HepG2 (cell line): ENCODE data around the gene ABCC8. TPM values are rescaled to one million over a fixed set of nuclear protein-coding genes. Genes with fewer than 3 reads are reported as not detected.

Experiments
- ATAC-seq: fragments of 200-7000 bp; cut with Tn5 transposase; 3 replicates; pipeline ENCODE4 v1.9.1; 2020; ENCODE audit warnings: mild to moderate bottlenecking, moderate library complexity
- BruUV-seq: library from RNA; stranded (reverse); fragments of 400-500 nt; replicated peaks from 2 replicates; lab custom pipeline; 2021; lab: Mats Ljungman, UMichigan
- CTCF ChIA-PET: fragments of 300-600 bp; formaldehyde crosslinking; extraction: SDS; loops from one replicate; lab custom pipeline; 2021; ENCODE audit warnings: low total read pairs, inconsistent platforms, low intra/inter-chr PET ratio; lab: Yijun Ruan, JAX
- POLR2A ChIA-PET: fragments of 350-600 bp; sonication (Branson Sonifier 250); formaldehyde crosslinking; loops from one replicate; lab custom pipeline; 2020; ENCODE audit warnings: antibody characterized with exemption, inconsistent platforms; lab: Yijun Ruan, JAX
- DNase-seq: peaks from one replicate; pipeline ENCODE4 v3.0.0-alpha.2; 2015; ENCODE audit warnings: low spot score
- FAIRE-seq: peaks from 3 replicates; lab custom pipeline; 2011; peaks lifted over from hg19 to GRCh38; lab: Jason Lieb, UNC
- H2AFZ ChIP-seq: one replicate; pipeline ENCODE4 v1.6.1; 2011; ENCODE audit warnings: low read length, inconsistent platforms
- H3K27ac ChIP-seq: fragments of 300-600 bp; 3 replicates; pipeline ENCODE4 v1.8.0; 2011; ENCODE audit warnings: mixed run types, mild to moderate bottlenecking, mixed read lengths, low read length, inconsistent platforms; ENCODE audit not compliant: insufficient read depth; ENCODE audit errors: extremely low read length
- H3K27me3 ChIP-seq, 2 experiments: fragments of 200-600 bp in 1 of 2; 2 replicates in 1 of 2; 3 replicates in 1 of 2; pipeline versions ENCODE4 v1.6.0 to v1.8.0; 2011; ENCODE audit warnings: low read length in 2 of 2, mild to moderate bottlenecking in 2 of 2, moderate library complexity in 2 of 2, inconsistent platforms in 1 of 2; ENCODE audit not compliant: insufficient read depth in 2 of 2, control insufficient read depth in 1 of 2
- H3K36me3 ChIP-seq, 2 experiments: fragments of 200-600 bp in 1 of 2; replicated peaks in 1 of 2; 2 replicates in 1 of 2; 3 replicates in 1 of 2; pipeline versions ENCODE4 v1.5.1 to v1.8.0; 2011; ENCODE audit warnings: low read length in 2 of 2, inconsistent platforms in 1 of 2; ENCODE audit not compliant: insufficient read depth in 2 of 2, control insufficient read depth in 1 of 2
- H3K4me1 ChIP-seq: 2 replicates; pipeline ENCODE4 v1.5.1; 2012; ENCODE audit warnings: low read length, inconsistent platforms; ENCODE audit not compliant: insufficient read depth
- H3K4me2 ChIP-seq: 2 replicates; pipeline ENCODE4 v1.6.0; 2011; ENCODE audit warnings: low read depth, low read length, inconsistent platforms
- H3K4me3 ChIP-seq, 3 experiments: fragments of 200-600 bp in 1 of 3; sonication (generic), shearing (Covaris generic) in 1 of 3; replicated peaks in 1 of 3; 2 replicates each; pipeline ENCODE4 v1.5.1; 2011 to 2016; ENCODE audit warnings: low read length in 3 of 3, inconsistent platforms in 2 of 3, low read depth in 2 of 3, mild to moderate bottlenecking in 2 of 3, control low read depth in 1 of 3, mixed read lengths in 1 of 3; ENCODE audit not compliant: insufficient read depth in 1 of 3
- H3K79me2 ChIP-seq: one replicate; pipeline ENCODE4 v1.6.1; 2011; ENCODE audit warnings: low read length, inconsistent platforms; ENCODE audit not compliant: insufficient read depth
- H3K9ac ChIP-seq: 2 replicates; pipeline ENCODE4 v1.6.0; 2011; ENCODE audit warnings: mild to moderate bottlenecking, low read depth, low read length, inconsistent platforms; ENCODE audit not compliant: insufficient read depth
- H3K9me3 ChIP-seq: 2 replicates; pipeline ENCODE4 v1.5.1; 2012; ENCODE audit warnings: mild to moderate bottlenecking, low read length
- H4K20me1 ChIP-seq: 2 replicates; pipeline ENCODE4 v1.6.0; 2011; ENCODE audit warnings: inconsistent platforms, mild to moderate bottlenecking, low read length, moderate library complexity; ENCODE audit not compliant: insufficient read depth
- AGO1 ChIP-seq: fragments of 200-400 bp; formaldehyde crosslinking; IDR thresholded peaks from 2 replicates; pipeline ENCODE4 v1.6.1; 2017; ENCODE audit warnings: mild to moderate bottlenecking, low read depth, low read length, moderate library complexity; ENCODE audit not compliant: poor library complexity, severe bottlenecking
- ATF7 ChIP-seq, 2 experiments: fragments of 450-650 bp in 1 of 2; sonication (generic) in 1 of 2; formaldehyde crosslinking in 1 of 2; IDR thresholded peaks; 2 replicates each; pipeline versions ENCODE4 v1.4.0 to v1.6.1; 2016 to 2020; ENCODE audit warnings: antibody characterized with exemption in 1 of 2, mild to moderate bottlenecking in 1 of 2, missing genetic modification reagents in 1 of 2
- BCL3 ChIP-seq: sonication (generic); formaldehyde crosslinking; IDR thresholded peaks from 2 replicates; pipeline ENCODE4 v1.5.1; 2020; ENCODE audit warnings: mild to moderate bottlenecking, missing genetic modification reagents, moderate library complexity
- BRD4 ChIP-seq: sonication (generic); formaldehyde crosslinking; IDR thresholded peaks from 2 replicates; pipeline ENCODE4 v1.4.0; 2020; ENCODE audit warnings: missing genetic modification reagents
- HOXA9 ChIP-seq: sonication (generic); formaldehyde crosslinking; IDR thresholded peaks from 2 replicates; pipeline ENCODE4 v1.8.1; 2022; ENCODE audit warnings: missing genetic modification reagents, mild to moderate bottlenecking, moderate library complexity, borderline replicate concordance
- IRF1 ChIP-seq: sonication (generic); formaldehyde crosslinking; IDR thresholded peaks from 2 replicates; pipeline ENCODE4 v1.4.0; 2020; ENCODE audit warnings: low read depth, mild to moderate bottlenecking, missing genetic modification reagents
- MATR3 ChIP-seq: sonication (generic); formaldehyde crosslinking; IDR thresholded peaks from 2 replicates; pipeline ENCODE4 v1.4.0; 2020; ENCODE audit warnings: missing genetic modification reagents
- NKX3-1 ChIP-seq: sonication (generic); formaldehyde crosslinking; IDR thresholded peaks from 2 replicates; pipeline ENCODE4 v1.5.0; 2020; ENCODE audit warnings: missing genetic modification reagents
- PRDM4 ChIP-seq: sonication (generic); formaldehyde crosslinking; IDR thresholded peaks from 2 replicates; pipeline ENCODE4 v1.9.0; 2021; ENCODE audit warnings: missing genetic modification reagents, borderline replicate concordance
- THAP11 ChIP-seq: IDR thresholded peaks from 2 replicates; pipeline ENCODE4 v1.6.1; 2016; ENCODE audit warnings: missing biosample characterization, missing genetic modification reagents
- ZBTB38 ChIP-seq: sonication (generic); formaldehyde crosslinking; IDR thresholded peaks from 2 replicates; pipeline ENCODE4 v1.5.1; 2020; ENCODE audit warnings: mild to moderate bottlenecking, missing genetic modification reagents
- ZBTB8A ChIP-seq: sonication (generic); formaldehyde crosslinking; IDR thresholded peaks from 2 replicates; pipeline ENCODE4 v1.4.0; 2020; ENCODE audit warnings: mild to moderate bottlenecking, low read depth, missing genetic modification reagents, borderline replicate concordance
- ZNF124 ChIP-seq: sonication (generic); formaldehyde crosslinking; IDR thresholded peaks from 2 replicates; pipeline ENCODE4 v1.4.0; 2020; ENCODE audit warnings: missing genetic modification reagents
- ZNF256 ChIP-seq: sonication (generic); formaldehyde crosslinking; conservative IDR thresholded peaks from 2 replicates; pipeline ENCODE4 v1.4.0; 2020; ENCODE audit warnings: missing genetic modification reagents
- ZNF768 ChIP-seq: sonication (generic); formaldehyde crosslinking; IDR thresholded peaks from 2 replicates; pipeline ENCODE4 v1.4.0; 2020; ENCODE audit warnings: missing genetic modification reagents
- ZNF83 ChIP-seq: sonication (generic); formaldehyde crosslinking; IDR thresholded peaks from 2 replicates; pipeline ENCODE4 v1.4.0; 2020; ENCODE audit warnings: missing genetic modification reagents, mild to moderate bottlenecking, borderline replicate concordance
- WGBS: methylation state at CpG from one replicate; pipeline ENCODE4 v1.1.6; 2017; ENCODE audit warnings: low lambda C conversion rate; 5-methylcytosine and 5-hydroxymethylcytosine counted together
- in situ Hi-C: cut with HindIII; loops from 2 replicates; pipeline ENCODE4 v1.10.0; 2017; ENCODE audit warnings: low pct_unique_long_range_greater_than_20kb; ENCODE audit not compliant: extremely low pct_ligation_motif_present
- intact Hi-C: fragments of 100-400 bp; cut with micrococcal nuclease; formaldehyde crosslinking; loops from one replicate; pipeline ENCODE4 v1.10.0; 2022; ENCODE audit not compliant: unreplicated experiment
- polyA plus RNA-seq, 8 experiments: library from polyadenylated mRNA; depleted of rRNA in 3 of 8; stranded (reverse) in 7 of 8; unstranded in 1 of 8; fragments of >200 nt; fragmentation: Illumina TruSeq in 4 of 8; extraction: Trizol in 4 of 8; gene quantifications; 2 replicates each; pipeline versions ENCODE4 v1.2.1 to v1.2.3, GENCODE V29; 2011 to 2016; ENCODE audit warnings: low read depth in 4 of 8, missing spikeins in 1 of 8, mixed read lengths in 1 of 8; ENCODE audit not compliant: insufficient read depth in 1 of 8
- total RNA-seq, 5 experiments: library from RNA; depleted of rRNA; stranded (reverse); fragments of >200 nt; fragmentation: Illumina TruSeq; extraction: Trizol; gene quantifications; 2 replicates each; pipeline ENCODE4 v1.2.3, GENCODE V29; 2016; ENCODE audit warnings: low read depth in 1 of 5
- TF ChIP-seq, protein P1 (sequence below): IDR thresholded peaks from 2 replicates; pipeline ENCODE4 v1.6.1; 2016; ENCODE audit warnings: missing compliant biosample characterization, missing genetic modification reagents, borderline replicate concordance

Gene ABCC8
- total and polyA plus RNA-seq, 2 of the 13 experiments (the other 11 are each of a cell fraction or from before 2014, with no cell fraction given), result not detected

DNA sequence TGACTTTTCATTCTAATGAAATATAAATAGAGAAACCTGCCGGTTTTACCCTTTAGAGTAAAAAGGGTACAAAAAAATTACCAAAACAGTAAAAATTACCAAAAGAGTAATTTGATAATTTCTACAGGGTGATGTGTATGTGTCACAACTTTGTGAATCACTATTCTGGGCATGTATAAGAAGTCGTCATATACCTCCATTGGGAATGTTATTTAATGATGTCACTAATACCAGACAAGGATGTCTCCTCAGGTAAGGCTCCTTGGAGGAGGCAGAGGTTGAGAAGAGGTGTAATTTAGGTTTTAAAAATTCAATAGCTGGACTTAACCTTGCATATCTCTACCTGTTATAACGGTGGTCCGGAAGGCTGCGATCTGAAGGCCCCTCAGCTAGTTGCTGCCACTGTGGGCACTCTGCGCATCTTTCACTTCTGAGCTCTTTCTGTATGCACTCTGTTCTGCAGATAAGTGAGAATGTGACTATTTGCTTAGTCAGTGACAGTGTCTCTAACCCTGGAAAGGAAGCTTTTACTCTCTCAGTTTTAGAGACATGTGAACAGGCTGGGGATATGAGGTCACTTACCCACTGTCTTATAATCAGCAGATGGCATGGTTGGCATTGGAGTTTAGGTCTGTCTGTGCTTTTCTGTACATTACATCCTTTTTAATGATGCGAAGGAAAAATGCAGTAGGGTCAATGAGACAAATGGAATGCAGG, 126.0 kb downstream of the ABCC8 start (continued):
- TF ChIP-seq BRD4 (CRISPR knock-in tag) (no peak), ATF7 (IDR thresholded peaks at IDR 0.05) (peak; percentile 56; the same call in 1 of the 2 replicates), ATF7 (CRISPR knock-in tag; IDR thresholded peaks at IDR 0.05) (no peak)

- ChIA-PET POLR2A (no interaction called here), CTCF (no interaction called here)
- H2AFZ ChIP-seq, result no peak overlapping the region
- H3K27me3 ChIP-seq, result peaks cover 0 to 3% of the 10 kb centered on the region in 2 experiments; a peak in 3 of 5 replicates
- H4K20me1 ChIP-seq, result no peaks in the 10 kb centered on the region
- H3K9me3 ChIP-seq, result no peaks in the 10 kb centered on the region
- no peaks in the 10 kb centered on the region for H3K36me3 ChIP-seq
- no peak overlapping the region for H3K4me2 ChIP-seq
- peaks cover 4% of the 10 kb centered on the region for H3K79me2 ChIP-seq
- H3K9ac ChIP-seq, result no peak overlapping the region
- H3K4me1 ChIP-seq, result peaks cover 9% of the 10 kb centered on the region
- H3K4me3 ChIP-seq, result no peak overlapping the region
- 20% methylated on average over 1 of the region's 1 CpG for WGBS
- FAIRE-seq, result no peak
- no peak overlapping the region for H3K27ac ChIP-seq
- intact Hi-C loops (no loop called here), in situ Hi-C loops (no loop called here)
- DNase-seq, result no peak
- no TSS peak for BruUV-seq
- ATAC-seq, result no peak
- TF ChIP-seq AGO1 (no peak), ZNF256 (no peak), MATR3 (CRISPR knock-in tag) (no peak), PRDM4 (CRISPR knock-in tag) (no peak), ZBTB8A (CRISPR knock-in tag) (no peak), ZNF768 (CRISPR knock-in tag) (no peak), BCL3 (no peak), ZNF83 (no peak), THAP11 (no peak), ZBTB38 (CRISPR knock-in tag) (no peak), HOXA9 (CRISPR knock-in tag) (no peak), IRF1 (no peak), NKX3-1 (CRISPR knock-in tag) (no peak), ZNF124 (no peak)
- TF ChIP-seq, protein P1, sequence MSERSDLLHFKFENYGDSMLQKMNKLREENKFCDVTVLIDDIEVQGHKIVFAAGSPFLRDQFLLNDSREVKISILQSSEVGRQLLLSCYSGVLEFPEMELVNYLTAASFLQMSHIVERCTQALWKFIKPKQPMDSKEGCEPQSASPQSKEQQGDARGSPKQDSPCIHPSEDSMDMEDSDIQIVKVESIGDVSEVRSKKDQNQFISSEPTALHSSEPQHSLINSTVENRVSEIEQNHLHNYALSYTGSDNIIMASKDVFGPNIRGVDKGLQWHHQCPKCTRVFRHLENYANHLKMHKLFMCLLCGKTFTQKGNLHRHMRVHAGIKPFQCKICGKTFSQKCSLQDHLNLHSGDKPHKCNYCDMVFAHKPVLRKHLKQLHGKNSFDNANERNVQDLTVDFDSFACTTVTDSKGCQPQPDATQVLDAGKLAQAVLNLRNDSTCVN (CRISPR knock-in tag), result no peak
Measured at GRCh38 chr11:17347676-17348075, 129.0 kb downstream of the ABCC8 start.
